Ascending aorta (tissue), 2 donors: Measurements from ENCODE around the gene RHBDL3. TPM values are rescaled to one million over a fixed set of nuclear protein-coding genes. Genes with fewer than 3 reads are reported as not detected.

Experiments
- DNase-seq, 2 donors: peaks; one replicate each; pipeline ENCODE4 v3.0.0-alpha.2; 2019; ENCODE audit warnings: low spot score in 2 of 2
- H3K27ac ChIP-seq, 2 donors: fragments of 200-600 bp; sonication (generic); one replicate each; pipeline ENCODE4 v1.5.1; 2016 to 2017; ENCODE audit warnings: mild to moderate bottlenecking in 1 of 2
- H3K27me3 ChIP-seq: fragments of 200-600 bp; sonication (generic); one replicate; pipeline ENCODE4 v1.5.1; 2017
- H3K36me3 ChIP-seq, 2 donors: fragments of 200-600 bp; sonication (generic); one replicate each; pipeline ENCODE4 v1.5.1; 2016
- H3K4me1 ChIP-seq, 2 donors: fragments of 200-600 bp; sonication (generic); one replicate each; pipeline ENCODE4 v1.5.1; 2016 to 2017; ENCODE audit warnings: mild to moderate bottlenecking in 1 of 2
- H3K4me3 ChIP-seq, 2 donors: fragments of 200-600 bp; sonication (generic); one replicate each; pipeline ENCODE4 v1.5.1; 2016 to 2017; ENCODE audit warnings: mild to moderate bottlenecking in 1 of 2
- H3K9me3 ChIP-seq, 2 donors: fragments of 200-600 bp; sonication (generic); one replicate each; pipeline ENCODE4 v1.5.1; 2016
- CTCF ChIP-seq, 3 experiments: fragments of 200-600 bp in 2 of 3; fragments of 450-650 bp in 1 of 3; sonication (generic) in 2 of 3; IDR thresholded peaks; one replicate each; pipeline ENCODE4 v1.5.1; 2016 to 2019; ENCODE audit warnings: antibody characterized with exemption in 3 of 3, mild to moderate bottlenecking in 1 of 3, moderate library complexity in 1 of 3
- intact Hi-C: fragments of 100-400 bp; cut with DNase I; formaldehyde crosslinking; loops from one replicate; pipeline ENCODE4 v1.15.1; 2023
- total RNA-seq: library from RNA; depleted of rRNA; stranded (reverse); fragments of >200 nt; gene quantifications from one replicate; pipeline ENCODE4 v1.1.0, GENCODE V29; 2016

Gene RHBDL3
- total RNA-seq, 1 donor from 2014 or later = not detected

- intact Hi-C loops = no loop called here
- H3K27ac ChIP-seq = no peak overlapping the region
- DNase-seq = no peak
- H3K4me1 ChIP-seq = no peaks in the 10 kb centered on the region
- no peak overlapping the region for H3K4me3 ChIP-seq
- no peaks in the 10 kb centered on the region for H3K9me3 ChIP-seq
- TF ChIP-seq CTCF (IDR thresholded peaks at IDR 0.05) = no peak
- no peaks in the 10 kb centered on the region for H3K27me3 ChIP-seq
- H3K36me3 ChIP-seq = no peaks in the 10 kb centered on the region
These were observed 30.0 kb upstream of the RHBDL3 start for GRCh38 chr17:32235588-32235987.

- intact Hi-C loops = no loop called here
- no peak for DNase-seq
These were observed 26.2 kb upstream of the RHBDL3 start for GRCh38 chr17:32239456-32239855.

GRCh38 chr17:32240750-32241149 is 24.9 kb upstream of the RHBDL3 start:
- Histone ChIP-seq H3K4me1 (no peaks in the 10 kb centered on the region), H3K36me3 (no peaks in the 10 kb centered on the region), H3K9me3 (no peaks in the 10 kb centered on the region), H3K4me3 (no peak overlapping the region), H3K27ac (no peak overlapping the region), H3K27me3 (no peaks in the 10 kb centered on the region)
- DNase-seq = no peak
- no peak for TF ChIP-seq CTCF (IDR thresholded peaks at IDR 0.05)
- intact Hi-C loops = no loop called here

More at GRCh38 chr17:32239456-32239855, 26.2 kb upstream of the RHBDL3 start:
- H3K4me3 ChIP-seq = no peak overlapping the region
- no peaks in the 10 kb centered on the region for H3K27me3 ChIP-seq
- H3K9me3 ChIP-seq = no peaks in the 10 kb centered on the region
- no peaks in the 10 kb centered on the region for H3K36me3 ChIP-seq
- no peak for TF ChIP-seq CTCF (IDR thresholded peaks at IDR 0.05)
- no peak overlapping the region for H3K27ac ChIP-seq
- H3K4me1 ChIP-seq = no peaks in the 10 kb centered on the region

GRCh38 chr17:32241640-32242039 is 24.0 kb upstream of the RHBDL3 start:
- Histone ChIP-seq H3K27ac (no peak overlapping the region), H3K27me3 (no peaks in the 10 kb centered on the region), H3K4me3 (no peak overlapping the region), H3K9me3 (no peaks in the 10 kb centered on the region), H3K36me3 (no peaks in the 10 kb centered on the region), H3K4me1 (no peaks in the 10 kb centered on the region)
- no peak for DNase-seq
- intact Hi-C loops = no loop called here
- no peak for TF ChIP-seq CTCF (IDR thresholded peaks at IDR 0.05)

GRCh38 chr17:32249475-32249874 is 16.2 kb upstream of the RHBDL3 start:
- Histone ChIP-seq H3K36me3 (no peaks in the 10 kb centered on the region), H3K27me3 (no peaks in the 10 kb centered on the region), H3K4me3 (no peak overlapping the region), H3K27ac (no peak overlapping the region), H3K4me1 (no peaks in the 10 kb centered on the region), H3K9me3 (no peaks in the 10 kb centered on the region)
- DNase-seq = no peak
- intact Hi-C loops = no loop called here
- TF ChIP-seq CTCF (IDR thresholded peaks at IDR 0.05) = no peak

GRCh38 chr17:32253117-32253611 is 12.5 kb upstream of the RHBDL3 start:
- Histone ChIP-seq H3K36me3 (no peaks in the 10 kb centered on the region), H3K4me3 (no peak overlapping the region)
- intact Hi-C loops = loop anchor here (1.0 kb wide), 1 partner anchor 66 kb away; no protein-coding TSS in a partner anchor

More at GRCh38 chr17:32253117-32253611, 12.5 kb upstream of the RHBDL3 start:
- peak; percentile 88 to 95 (median 95) for TF ChIP-seq CTCF (IDR thresholded peaks at IDR 0.05)
- Histone ChIP-seq H3K4me1 (no peaks in the 10 kb centered on the region), H3K9me3 (no peaks in the 10 kb centered on the region), H3K27me3 (no peaks in the 10 kb centered on the region), H3K27ac (no peak overlapping the region)
- DNase-seq = peak in 1 of 2 donors; percentile 88
